DLD1 (cell line): ENCODE data around the gene OLFM2.
"Not testable (repeated sequence)": the region's sequence is repeated elsewhere in the genome, so short reads cannot be mapped to it uniquely, and the experiment has no call there.

ENCODE experiments used
- in situ Hi-C: cut with HindIII; loops from 2 replicates; pipeline ENCODE4 v1.10.0; 2017; ENCODE audit warnings: low sequenced_read_pairs

OLFM2 gene

DNA sequence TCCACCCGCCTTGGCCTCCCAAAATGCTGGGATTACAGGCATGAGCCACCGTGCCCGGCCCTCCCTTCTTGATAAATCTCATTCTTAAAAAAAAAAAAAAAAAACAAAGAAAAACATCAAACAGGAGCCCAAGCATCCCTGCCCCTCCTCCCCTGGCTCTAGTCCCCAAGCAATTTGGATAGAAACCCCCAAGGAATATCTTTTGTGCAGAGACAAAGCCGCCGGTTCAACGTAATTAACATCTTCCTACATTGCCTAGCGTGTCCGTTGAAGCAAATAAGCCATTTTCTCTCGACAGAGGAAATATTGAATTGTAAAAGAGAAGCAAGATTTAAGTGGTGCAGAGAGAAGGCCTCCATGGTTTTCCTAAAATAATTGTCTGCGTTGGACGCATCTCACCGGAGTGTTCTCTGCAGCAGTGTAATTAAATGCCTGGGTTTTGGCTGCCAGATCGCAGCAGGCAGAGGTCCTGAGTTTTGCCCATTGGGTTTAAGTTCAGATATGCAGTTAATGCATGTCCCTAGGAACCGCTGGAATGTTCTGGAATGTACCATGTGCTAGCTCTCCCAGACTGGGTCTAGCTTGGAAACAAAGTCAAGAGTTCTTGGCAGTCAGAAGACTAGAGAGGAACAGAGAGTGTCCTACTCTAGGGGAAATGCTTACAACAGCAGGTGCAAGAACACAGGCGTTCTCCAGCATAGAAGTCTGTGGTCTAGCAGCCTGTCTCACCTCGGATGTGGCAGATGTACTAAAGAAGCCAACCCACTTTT lies 70.4 kb downstream of the OLFM2 start:
- in situ Hi-C loops: no loop called here

DNA sequence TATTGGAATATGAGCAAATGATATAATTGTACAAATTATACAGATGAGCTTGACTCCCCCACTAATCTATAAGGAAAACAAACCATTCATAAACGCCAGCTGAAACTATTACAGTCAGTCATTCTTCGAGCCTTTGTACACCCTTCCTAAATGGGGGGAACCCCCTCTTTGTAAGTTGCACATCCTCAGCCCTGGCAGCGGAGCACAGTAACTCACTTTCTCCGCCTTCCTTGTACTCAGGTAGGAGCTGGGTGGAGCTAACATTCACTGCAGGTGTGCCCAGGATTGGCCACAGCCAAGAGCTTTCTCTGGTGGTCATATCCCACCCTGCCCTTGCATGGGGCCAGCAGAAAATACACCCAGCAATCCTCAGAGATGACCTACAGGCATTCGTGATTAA lies 72.6 kb downstream of the OLFM2 start:
- in situ Hi-C loops: no loop called here

DNA sequence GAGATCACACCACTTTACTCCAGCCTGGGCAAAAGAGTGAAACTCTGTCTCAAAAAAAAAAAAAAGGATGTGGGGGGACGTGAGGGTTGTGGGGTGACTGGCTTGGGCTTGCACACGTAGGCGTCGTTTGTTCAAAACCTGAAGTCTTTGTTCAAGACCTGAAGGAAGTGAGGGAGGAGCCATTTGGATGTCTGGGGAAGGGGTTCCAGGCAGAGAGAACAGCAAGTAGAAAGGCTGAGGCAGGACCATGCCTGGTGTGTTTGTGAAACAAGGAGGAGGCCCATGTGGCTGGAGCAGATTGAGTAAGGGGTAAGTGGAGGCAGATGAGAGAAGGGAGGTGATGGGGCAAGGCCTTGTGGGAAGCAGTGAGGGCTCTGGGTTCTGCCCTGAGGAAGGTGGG lies 73.4 kb downstream of the OLFM2 start:
- in situ Hi-C loops: no loop called here

DNA sequence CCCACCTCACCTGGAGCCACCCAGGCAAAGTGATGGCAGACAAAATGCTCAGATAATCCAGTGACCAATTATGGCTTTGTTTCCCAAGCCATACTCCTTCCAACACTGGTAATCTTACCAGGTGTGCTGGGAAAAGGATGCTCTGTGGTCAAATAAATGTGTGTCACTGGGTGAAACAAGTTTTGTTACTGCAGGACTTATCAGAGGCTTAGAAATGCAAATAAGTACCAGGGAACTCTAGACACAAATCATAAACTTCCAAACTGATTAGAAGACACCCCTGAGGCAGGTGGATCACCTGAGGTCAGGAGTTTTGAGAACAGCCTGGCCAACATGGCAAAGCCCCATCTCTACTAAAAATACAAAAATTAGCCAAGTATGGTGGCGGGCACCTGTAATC lies 74.8 kb downstream of the OLFM2 start:
- in situ Hi-C loops: no loop called here

DNA sequence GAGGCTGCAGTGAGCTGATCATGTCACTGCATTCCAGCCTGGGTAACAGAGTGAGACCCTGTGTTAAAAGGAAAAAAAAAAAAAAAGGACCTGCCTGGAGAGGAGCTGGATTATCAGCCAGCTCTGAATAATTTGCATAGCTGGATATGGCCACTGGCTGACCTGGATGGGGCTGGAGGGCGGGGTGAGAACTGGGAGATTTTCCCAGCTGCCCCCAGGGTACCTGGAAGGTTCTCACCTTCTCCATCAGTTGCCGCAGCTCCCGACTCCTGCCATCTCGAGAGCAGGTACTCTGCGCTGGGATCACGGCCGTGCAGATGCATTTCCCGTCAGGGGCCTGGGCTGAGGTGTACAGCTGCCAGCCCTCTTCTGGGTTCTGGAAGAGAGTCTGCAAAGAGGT lies 75.9 kb downstream of the OLFM2 start:
- in situ Hi-C loops: no loop called here

DNA sequence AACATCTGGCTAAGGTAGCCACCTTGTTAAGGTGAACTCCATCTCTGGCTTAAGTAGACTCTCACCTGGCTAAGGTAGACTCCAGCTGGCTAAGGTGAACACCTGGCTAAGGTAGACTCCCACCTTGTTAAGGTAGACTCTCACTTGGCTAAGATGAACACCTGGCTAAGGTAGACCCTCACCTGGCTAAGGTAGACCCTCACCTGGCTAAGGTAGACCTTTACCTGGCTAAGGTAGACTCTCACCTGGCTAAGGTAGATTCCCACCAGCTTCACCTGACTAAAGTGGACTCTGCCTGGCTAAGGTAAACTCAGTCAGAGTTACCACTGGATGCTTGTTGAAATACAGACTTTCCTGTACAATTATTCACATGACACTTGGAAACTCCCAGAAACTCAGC lies 77.5 kb downstream of the OLFM2 start:
- in situ Hi-C loops: no loop called here

DNA sequence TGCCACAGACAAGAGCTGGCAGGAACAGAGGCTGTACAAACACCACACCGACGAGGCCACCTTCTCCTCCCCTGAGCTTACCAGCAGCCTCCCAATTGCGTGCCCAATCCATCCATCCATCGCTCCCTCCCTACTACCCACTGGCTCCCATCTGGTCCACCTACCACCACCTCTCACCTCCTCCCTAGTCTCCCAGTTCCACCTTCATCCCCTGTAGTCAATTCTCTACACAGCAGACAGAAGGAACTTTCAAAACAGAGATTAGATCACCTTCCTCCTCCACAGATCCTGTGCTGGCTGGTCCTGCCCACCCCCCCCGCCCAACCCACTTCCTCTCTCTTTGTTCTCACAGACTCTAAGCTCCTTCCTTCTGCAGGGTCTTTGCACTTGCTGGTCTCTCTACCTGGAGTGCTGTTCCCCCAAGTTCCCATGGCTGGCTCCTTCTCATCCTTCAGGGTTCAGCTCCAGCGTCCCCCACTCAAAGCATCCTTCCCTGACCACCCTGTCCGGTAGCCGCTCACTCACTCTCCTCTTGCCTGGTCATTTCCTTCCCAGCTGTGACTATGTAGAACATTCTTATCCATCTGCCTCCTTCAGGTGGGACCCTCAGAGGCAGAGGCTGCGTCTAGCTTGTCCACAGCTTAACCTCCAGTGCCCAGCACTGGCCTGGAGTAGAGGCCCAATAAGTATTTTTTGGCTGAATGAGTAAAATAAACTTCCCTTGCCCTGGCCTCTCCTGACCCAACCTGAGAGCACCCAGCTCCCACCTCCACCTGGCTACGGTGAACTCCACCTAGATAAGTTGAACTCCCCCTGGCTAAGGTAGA lies 78.2 kb downstream of the OLFM2 start:
- in situ Hi-C loops: no loop called here

DNA sequence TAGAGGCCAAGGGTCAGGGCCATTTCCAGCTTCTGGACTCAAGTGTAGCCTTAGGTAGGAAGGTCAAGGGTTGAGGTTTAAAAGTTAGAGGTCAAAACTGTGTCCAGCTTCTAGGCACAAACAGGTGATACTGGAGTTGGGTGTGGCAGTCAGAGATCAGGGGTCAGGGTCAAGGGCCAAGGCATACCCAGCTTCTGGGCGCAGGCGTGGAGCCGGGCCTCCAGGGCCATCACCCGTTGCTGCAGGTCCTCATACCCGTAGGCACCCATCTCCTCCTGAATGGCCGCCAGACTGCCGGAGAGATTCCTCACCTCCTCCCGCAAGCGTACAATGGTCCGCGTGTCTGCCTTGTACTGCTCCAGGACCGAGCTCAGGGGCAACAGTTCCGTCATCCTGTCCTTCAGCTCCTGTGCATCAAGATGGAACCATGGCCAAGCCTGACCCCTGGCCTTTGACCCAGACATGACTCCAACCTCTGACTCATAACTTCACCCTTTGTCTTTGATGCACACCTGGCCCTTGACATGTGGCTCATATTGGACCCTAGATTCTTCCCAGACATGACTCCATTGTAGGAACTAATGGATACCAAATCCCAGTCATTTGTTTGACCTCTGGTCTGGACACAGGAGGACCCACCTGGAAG lies 79.1 kb downstream of the OLFM2 start:
- in situ Hi-C loops: no loop called here

DNA sequence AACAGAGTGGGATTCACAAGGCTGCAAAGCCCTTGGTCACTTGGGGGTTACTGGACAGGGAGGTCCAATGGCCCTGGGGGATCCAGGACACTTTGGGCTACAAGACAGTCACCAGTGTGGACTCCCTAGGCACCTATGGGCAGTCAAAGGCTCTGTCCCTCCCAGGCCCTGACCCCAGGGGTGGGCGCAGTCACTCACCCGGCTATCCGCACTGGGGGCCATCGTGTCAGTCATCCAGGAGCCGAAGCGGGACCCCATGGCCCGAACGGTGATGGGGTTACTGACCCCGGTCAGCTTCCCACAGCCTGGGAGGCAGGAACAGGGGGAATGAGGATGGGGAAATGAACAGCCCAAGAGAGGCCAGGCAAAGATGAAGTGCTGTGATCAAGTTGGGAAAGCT lies 79.7 kb downstream of the OLFM2 start:
- in situ Hi-C loops: no loop called here

DNA sequence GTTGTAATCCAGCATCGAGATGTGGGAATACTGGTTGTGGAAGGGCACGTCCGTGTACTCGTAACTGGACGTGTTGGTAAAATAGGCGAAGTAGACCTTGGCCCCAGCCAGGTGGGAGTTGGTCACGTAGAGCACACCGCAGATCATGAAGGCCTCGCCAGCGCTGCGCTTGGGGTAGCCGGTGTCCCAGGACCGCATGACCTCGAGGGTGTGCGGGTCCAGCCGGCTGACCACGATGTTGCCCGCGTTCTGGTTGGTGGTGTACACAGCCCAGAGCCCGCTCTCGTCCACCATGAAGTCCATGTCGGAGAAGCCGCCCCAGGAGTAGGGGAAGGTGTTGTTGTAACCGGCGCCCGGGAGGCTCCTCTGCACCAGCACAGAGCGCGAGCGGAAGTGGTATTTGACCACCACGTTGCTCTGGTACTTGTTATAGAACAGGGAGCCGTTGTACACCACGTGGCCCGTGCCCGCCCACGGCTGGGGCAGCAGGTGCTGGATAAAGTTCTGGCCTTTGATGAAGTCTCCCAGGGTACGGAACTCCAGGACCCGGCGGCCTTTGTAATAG lies 82.0 kb downstream of the OLFM2 start:
- in situ Hi-C loops: no loop called here

DNA sequence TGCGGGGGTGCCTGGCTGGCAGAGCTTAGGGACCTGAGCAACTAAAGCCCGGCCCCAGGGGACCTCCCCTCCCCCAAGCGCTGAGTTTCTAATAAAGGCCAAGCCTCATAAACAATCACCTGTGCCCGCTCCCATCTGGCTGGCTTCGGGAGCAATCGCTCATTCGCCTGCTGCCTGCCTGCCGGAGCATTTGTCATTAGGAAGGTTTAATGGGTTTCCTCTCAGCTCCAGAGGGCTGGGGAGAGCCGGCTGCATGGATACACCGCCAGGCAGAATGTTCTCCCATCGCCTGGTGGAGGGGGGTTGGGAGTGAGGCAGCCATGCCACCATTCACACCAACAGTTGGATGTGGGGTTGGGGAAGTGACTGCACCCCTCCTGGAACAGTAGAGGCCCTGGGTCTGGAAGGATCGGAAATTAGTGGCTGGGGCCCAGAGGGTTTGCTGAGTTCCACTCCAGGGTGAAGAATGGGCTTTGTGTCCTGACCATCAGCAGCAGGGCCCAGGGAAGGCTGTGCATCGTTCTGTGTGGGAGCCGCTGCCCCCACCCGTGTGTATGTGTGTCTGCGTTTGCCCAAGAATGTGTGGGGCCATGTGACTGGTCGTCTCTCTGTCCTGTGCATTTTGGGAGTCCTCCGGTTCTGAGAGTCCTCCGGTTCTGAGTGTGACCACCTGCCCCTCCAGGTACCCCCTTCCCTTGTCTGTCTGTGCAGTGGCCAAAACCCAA lies 85.9 kb downstream of the OLFM2 start:
- in situ Hi-C loops: no loop called here

DNA sequence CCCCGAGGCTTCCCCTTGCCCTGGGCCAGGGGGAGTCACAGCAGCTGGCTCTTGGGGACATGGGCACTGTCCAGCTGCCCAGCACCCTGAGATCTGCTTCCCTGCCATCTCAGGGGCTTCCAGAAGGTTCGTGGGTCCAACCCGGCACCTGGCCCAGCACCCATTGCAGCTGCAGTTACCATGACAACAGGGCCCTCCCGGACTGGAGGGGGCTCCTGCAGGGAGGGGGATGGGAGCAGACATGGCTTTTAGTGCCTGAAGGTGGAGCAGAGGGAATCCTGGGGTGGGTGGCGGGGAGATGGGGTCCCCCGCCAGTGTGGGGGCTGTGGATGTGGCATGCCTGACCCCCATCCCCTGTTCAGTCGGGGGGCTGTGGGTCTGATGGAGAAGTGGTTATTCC lies 86.5 kb downstream of the OLFM2 start:
- in situ Hi-C loops: no loop called here

DNA sequence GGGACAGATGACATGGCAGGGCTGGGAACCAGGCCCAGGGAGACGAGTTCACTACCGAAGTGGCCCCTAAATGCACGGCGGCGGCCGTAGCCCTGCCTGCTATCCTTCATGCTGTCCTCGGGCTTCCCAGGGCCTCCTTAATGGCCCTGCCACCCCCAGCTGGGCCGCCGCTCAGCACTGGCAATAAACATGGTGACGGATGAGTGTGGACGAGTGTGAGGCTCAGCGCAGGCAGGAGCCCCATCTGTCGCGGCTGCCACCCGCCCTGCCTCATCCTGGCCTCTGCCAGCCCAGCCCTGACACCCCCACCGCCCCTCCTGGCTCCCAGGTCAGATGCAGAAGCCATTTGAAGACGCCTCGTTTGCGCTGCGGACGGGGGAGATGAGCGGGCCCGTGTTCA lies 87.6 kb downstream of the OLFM2 start:
- in situ Hi-C loops: no loop called here

DNA sequence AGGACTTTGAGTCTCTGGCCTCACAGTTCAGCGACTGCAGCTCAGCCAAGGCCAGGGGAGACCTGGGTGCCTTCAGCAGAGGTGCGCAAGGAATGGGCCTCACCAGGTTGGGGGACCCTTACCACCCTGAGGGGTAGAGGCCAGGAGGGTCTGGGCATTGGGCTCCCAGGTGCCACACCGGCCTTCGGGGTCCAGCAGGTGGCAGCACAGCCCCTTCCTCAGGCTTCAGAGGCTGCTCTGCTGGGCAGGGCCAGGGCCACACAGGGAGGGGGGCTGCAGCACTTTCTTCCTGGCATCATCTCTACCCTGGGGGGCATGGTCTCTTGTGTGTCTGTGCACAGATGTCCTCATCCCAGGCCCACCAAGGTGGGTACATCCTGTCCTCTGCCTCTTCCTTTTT lies 88.3 kb downstream of the OLFM2 start:
- in situ Hi-C loops: no loop called here

DNA sequence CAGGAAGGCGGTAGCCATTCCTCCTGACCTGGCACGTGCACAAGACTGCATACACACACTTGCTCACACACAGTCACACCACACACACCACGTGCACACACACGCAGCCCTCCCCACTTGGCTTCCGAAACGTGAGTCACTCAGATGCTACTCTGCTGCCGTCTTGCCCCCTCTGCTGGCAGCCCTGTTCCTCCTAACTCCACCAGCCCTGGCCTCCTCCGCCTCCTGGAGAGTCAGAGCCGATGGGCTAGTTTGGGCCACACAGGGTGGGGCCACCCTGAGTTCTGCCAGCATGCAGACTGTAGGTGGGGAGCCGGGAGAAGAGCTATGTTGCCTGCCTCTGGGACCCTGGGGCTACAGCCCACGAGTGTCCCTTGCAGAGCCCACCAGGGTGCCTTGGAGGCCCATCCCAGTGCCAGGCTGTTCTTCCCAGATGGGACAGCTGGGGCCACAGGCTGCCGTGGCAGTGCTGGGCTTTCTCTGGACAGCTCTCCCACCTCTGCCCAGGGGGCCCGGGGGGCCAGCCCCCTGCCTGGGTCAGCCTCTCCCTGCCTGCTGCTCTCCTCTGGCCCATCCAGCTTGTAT lies 89.1 kb downstream of the OLFM2 start:
- in situ Hi-C loops: no loop called here

DNA sequence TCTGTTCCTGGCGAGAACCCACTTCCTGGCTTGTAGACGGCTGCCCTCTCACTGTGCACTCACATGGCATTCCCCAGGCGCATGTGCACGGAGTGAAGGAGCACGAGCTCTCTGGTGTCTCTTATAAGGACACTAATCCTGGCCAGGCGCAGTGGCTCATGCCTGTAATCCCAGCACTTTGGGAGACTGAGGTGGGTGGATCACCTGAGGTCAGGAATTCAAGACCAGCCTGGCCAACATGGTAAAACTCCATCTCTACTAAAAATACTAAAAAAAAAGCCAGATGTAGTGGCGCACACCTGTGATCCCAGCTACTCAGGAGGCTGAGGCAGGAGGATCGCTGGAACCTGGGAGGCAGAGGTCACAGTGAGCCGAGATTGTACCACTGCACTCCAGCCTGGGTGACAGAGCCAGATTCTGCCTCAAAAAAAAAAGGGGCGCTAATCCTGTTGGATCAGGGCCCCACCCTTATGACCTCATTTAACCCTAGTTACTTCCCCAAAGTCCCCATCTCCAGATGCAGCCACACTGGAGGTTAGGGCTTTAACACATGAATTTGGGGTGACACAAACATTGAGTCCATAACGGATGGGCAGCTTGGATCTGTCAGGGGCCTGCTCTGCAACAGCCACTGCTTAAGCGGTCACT lies 92.6 kb downstream of the OLFM2 start:
- in situ Hi-C loops: not testable (repeated sequence)

DNA sequence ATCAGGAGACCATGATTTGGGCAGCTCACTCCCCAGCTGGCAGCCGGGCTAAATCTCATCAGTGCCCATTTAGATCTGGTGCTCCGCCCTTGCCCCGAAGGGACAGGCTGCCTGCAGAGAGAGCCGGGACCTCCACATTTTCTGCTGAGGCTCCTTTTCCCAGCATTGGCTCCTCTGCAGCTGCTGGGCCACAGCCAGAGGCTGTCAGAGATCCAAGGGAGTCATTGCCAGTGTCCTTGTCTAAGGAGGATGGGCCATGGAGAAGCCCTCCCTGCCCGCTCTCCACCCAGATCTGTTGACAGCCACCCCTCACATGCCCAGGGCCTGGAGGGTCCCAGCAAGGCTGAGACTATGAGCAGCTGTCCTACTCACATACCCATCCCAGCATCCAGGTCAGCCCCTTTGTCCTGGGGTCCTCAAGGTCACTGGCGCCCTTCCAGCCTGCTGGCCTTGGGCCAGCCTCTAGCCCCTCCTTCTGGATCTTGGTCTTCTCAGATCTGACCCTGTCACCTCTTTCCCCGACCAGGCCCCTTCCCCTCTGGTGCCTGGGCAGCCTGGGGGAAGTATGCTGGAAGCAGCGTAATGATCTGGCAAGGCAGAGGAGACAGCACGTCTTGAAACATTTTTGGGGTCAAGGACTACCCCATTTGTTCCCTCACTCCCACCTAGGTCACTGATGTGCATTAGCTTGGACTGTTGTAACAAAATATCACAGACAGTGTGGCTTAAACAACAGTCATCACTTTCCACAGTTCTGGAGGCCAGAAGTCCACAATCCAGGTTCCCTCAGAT lies 93.3 kb downstream of the OLFM2 start:
- in situ Hi-C loops: no loop called here

DNA sequence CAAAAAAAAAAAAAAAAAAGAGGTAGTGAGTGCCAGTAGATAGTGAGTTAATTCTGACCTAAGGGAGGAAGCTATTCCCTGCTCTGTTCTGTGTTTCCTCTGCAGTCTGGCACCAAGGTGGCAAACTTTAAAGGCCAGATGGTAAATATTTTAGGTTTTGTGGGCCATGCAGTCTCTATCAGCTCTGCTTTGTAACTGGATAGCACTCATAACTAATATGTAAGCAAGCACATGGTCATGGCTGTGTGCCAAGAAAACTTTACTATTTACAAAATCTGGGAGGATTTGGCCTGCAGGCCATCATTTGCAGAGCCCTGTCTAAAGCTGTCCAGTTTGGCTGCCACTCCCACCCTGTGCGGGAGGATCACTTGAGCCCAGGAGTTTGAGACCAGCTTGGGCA lies 96.9 kb downstream of the OLFM2 start:
- in situ Hi-C loops: no loop called here

DNA sequence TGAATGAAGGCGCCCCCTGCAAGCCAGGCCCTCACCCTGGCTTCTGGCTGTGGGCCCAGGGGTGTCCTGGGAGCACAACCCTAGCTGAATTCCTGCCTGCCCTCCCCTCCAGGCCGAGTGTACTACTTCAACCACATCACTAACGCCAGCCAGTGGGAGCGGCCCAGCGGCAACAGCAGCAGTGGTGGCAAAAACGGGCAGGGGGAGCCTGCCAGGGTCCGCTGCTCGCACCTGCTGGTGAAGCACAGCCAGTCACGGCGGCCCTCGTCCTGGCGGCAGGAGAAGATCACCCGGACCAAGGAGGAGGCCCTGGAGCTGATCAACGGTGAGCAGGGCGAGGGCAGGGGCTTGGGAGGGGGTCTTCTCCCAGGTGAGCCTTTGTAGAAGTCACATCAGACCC lies 98.0 kb downstream of the OLFM2 start:
- in situ Hi-C loops: no loop called here
